ENCODE measurements around the gene FZR1.

FZR1 gene

GRCh38 chr19:3533033-3533432, 26.9 kb downstream of the FZR1 start:
- no peak for DNase-seq

DNA sequence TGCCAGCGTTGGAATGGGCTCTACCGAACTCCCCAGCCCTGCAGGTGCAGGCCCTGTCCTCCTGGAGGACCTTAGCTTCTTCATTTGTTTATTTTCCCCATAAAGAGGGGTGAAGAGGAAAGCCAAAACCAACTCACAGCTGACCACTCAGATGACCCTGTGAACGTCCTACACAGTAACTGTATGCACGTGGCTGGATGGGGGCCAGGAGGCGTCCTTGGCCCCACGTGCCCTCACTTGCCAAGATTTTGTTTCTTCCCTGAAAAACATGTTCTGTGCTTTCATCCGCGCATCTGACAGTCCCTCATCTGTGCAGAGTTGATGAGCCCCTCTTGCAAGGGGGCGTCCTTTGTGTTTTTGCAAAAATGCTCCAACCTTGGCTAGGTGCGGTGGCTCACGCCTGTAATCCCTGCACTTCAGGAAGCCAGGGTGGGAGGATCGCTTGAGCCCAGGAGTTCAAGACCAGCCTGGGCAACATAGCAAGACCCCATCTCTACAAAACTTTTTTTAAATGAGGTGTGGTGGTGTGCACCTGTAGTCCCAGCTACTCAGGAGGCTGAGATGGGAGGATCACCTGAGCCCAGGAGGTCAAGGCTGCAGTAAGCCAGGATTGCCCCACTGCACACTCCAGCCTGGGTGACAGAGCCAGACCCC, 27.6 kb downstream of the FZR1 start:
- no peak for DNase-seq

DNA sequence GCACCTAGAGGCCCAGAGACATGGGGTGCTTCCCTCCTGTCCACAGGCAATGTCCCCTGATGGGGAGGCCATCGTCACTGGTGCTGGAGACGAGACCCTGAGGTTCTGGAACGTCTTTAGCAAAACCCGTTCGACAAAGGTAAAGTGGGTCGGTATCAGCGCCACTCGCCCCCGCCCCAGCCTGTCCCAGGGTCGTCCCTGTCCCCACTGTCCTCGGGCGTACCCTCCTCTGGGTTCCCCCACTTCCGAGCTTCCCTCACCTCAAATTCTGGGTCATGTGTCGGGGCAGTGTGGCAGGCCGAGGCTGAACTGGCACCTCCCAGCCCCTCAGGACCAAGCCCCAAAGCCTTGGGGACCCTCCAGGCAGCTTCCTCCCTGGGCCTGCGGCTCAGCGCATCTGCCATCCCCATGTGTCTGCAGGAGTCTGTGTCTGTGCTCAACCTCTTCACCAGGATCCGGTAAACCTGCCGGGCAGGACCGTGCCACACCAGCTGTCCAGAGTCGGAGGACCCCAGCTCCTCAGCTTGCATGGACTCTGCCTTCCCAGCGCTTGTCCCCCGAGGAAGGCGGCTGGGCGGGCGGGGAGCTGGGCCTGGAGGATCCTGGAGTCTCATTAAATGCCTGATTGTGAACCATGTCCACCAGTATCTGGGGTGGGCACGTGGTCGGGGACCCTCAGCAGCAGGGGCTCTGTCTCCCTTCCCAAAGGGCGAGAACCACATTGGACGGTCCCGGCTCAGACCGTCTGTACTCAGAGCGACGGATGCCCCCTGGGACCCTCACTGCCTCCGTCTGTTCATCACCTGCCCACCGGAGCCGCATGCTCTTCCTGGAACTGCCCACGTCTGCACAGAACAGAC, 28.5 kb downstream of the FZR1 start:
- no peak for DNase-seq

- no peak for DNase-seq
Observed at GRCh38 chr19:3535235-3535535, 29.1 kb downstream of the FZR1 start.

DNA sequence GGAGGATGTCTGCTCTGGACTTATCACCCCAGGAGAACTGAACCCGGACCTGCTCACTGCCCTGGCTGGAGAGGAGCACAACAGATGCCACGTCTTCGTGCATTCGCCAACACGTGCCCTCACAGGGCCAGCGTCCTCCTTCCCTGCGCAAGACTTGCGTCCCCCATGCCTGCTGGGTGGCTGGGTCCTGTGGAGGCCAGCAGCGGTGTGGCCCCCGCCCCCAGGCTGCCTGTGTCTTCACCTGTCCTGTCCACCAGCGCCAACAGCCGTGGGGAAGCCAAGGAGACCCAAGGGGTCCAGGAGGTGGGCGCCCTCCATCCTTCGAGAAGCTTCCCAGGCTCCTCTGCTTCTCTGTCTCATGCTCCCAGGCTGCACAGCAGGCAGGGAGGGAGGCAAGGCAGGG, 29.5 kb downstream of the FZR1 start:
- no peak for DNase-seq

DNA sequence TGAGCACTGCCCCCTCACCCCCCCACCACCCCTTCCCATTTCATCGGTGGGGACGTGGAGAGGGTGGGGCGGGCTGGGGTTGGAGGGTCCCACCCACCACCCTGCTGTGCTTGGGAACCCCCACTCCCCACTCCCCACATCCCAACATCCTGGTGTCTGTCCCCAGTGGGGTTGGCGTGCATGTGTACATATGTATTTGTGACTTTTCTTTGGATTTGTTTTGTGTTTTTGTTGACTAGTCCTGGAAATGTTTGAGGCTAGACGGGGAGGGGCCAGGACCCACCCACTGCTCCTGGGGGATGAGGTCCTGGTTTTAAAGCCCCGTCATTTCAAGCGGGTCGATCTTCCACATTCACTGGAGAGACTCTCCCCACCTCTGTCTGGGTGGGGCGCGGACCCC, 29.9 kb downstream of the FZR1 start:
- DNase-seq = no peak

GRCh38 chr19:3536429-3537100, 30.5 kb downstream of the FZR1 start:
- no peak for DNase-seq

GRCh38 chr19:3537101-3537437, 31.0 kb downstream of the FZR1 start:
- DNase-seq = no peak

DNA sequence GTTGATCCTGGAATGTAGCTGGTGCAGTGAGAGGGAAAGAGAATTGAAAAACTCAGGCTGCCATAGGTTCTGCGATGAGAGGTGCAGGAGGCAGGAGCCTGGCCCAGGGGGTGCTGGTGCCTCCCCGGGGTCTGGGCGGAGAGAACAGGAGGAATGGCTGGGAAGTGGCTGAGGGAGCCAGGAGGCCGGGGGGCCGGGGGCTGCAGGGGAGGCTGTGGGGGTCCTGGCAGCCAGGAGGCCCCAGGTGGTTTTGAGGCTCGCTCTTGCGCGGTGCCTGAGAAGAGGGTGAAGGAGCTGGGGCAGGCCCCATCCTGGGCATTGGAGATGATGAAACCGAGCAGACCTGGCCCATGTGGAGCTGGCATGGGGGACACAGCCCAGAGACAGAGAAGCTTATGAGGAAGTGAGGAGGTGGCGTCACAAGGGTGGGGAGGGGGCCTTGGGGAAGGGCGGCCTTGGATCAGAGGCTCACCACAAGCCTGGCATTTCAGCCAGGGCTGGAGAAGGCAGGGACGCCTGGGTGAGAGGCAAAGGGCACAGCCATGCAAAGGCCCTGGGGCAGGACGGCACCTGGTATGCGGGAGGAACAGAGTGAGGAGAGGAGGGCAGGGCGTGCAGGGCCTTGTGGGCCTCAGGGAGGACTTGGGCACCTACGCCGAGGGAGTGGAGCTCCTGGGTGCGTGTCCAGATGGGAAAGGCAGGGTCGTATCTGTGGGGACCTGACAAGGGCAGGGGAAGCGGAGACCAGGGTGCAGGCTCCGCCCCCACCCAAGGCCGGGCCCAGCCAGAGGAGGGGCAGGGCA, 31.5 kb downstream of the FZR1 start:
- no peak for DNase-seq

GRCh38 chr19:3538258-3538929, 32.3 kb downstream of the FZR1 start:
- no peak for DNase-seq

DNA sequence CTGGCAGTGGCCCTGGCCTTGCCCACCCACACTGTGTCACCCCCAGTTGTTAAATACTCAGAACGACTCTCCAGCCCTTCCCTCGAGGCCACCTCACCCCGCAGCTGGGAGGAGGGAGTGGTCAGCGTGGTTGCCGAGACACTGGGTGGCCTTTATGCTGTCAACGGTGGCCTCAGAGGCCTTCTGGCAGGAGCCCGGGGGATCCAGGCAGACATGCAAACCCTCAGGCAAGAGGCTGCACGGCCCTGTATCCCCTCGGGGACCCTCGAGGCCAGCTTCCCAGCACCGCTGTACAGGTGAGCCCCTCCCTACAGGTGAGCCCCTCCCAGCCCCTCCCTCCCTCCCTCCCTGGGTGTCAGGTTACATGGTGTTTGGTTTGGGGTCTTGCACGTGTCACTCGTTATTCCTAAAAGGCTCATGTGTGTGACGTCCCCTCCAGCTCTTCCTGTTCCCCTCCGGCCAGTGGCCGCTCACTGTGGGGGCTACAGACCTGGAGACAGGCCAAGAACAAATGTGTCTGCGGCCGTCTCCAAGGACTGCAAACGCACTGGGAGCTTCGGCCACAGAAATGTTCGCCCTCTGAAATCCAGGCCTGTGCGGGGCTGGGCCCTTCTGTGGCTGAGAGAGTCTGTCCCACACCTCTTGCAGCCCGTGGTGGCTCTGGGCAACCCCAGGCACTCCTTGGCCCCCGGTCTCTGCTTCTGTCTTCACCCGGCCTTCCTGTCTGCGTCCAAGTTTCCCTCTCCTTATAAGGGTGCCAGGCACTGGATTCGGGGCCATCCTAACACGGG, 33.0 kb downstream of the FZR1 start, which contains the start of gene TEKTIP1:
TEKTIP1 (plus strand) TSS at position 210 of the 791 bp plus-strand sequence; CDS start at position 214, 4 bp downstream.
- DNase-seq = no peak

- DNase-seq = no peak
Observed at GRCh38 chr19:3539756-3540118, 33.6 kb downstream of the FZR1 start.

DNA sequence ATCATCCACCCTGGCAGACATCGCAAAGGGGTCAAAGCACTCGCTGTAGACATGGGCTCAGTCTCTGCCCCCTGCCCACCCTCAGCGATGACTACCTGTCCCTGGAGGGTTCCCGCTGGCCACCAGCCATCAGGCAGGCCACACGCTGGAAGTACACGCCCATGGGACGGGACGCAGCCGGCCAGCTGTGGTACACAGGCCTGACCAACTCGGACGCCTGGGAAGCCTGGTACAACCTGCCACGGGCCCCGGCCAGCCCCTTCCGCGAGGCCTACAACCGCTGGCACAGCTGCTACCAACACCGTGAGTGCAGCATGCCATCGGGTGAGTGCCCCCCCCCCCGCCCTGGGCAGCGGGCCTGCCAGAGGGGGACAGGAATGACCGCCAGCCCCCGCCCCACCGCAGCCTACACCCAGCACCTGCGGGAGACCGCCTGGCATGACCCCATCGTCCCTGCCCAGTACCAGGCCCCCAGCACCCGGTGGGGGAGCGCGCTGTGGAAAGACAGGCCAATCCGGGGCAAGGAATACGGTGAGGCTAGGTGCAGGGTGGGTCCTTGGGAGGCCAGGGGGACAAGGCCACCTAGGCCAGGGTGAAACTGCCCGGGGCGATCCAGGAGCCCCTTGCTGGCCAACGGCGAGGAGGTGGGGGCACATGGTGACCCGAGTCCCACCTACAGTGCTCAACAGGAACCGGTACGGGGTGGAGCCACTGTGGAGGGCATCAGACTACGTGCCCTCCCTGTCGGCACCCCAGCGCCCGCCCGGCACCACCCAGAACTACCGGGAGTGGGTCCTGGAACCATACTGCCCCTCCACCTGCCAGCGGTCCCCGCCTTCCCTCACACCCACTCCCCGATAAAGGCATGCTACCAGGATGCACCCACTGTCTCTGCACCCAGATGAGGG, 37.3 kb downstream of the FZR1 start:
- no peak for DNase-seq

DNA sequence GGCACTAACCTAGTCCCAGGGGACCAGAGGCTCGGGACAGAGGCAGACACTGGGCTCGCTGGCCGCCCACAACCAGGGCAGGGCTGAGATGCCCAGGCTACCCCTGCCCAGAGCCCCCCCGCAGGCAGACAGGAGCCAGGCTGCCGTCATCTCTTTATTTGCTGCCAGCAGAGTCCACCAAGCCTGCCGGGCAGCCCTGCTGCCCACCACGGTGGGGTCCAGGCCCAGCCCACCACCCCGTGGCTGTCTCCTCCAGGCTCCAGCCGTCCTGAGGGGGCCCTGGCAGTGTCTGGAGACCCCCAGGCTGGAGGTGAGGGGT, 37.9 kb downstream of the FZR1 start:
- no peak for DNase-seq

DNA sequence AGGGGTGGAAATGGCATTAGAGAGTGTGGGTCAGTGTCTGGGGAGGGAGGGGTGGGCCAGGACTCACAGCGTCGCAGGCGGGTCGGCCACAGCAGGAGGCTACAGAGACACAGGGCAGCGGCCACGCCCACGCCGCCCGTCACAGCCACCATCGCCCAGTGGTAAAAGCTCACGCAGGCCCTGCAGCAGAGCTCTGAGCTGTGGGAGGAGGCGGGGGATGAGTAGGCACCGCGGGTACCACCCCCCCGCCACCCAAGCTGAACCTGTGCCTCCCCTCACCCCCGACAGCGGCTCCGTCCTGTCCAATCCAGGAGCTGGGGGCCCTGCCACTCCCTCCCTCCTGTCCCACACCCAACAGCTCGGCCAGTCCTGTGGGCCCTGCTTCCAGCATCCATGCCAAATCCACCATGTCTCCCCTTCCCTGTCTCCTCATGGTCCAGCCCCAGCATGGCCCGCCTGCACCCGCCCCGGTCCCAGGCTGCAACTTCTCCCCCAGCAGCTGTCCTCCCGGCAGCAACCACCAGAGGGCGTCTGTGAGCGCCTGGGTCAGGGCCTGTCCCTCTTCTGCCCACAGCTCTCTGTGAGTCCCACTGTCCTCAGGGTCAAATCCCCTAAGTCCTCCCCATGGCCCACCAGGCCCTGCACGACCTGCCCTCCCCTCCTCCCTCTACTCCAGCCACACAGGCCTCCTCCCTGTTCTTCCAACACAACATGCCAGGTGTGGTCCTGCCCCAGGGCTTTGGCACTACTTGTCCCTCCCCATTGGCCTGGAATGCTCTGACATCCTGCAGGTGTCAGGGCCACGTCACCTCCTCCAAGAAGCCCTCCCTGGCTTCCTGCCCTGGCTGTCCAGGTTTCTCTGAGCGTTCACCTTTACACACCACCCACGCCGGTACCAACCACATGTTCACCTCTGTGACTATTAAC, 38.9 kb downstream of the FZR1 start:
- DNase-seq = peak; percentile 55

- no peak for DNase-seq
Observed at GRCh38 chr19:3545669-3546034, 39.5 kb downstream of the FZR1 start.

DNA sequence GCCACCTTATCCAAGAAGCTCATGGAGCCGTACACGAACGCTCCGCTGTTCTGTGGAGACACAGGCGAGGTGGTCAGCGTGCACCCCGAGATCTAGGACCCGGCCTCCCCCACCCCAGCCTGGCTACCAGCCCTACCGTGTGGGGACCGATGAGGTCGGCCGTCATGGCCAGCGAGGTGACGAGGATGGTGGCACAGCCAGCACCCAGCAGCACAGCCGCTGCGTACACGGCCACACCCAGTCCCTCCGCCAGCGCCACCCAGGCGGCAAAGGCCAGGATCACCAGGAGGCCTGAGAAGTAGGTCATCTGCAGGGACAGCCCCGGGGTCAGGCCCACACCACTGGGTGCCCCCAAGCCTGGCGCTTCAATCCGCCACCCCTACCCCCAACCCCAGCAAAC, 40.0 kb downstream of the FZR1 start:
- DNase-seq = no peak

- no peak for DNase-seq
Observed at GRCh38 chr19:3547301-3547731, 41.2 kb downstream of the FZR1 start.

DNA sequence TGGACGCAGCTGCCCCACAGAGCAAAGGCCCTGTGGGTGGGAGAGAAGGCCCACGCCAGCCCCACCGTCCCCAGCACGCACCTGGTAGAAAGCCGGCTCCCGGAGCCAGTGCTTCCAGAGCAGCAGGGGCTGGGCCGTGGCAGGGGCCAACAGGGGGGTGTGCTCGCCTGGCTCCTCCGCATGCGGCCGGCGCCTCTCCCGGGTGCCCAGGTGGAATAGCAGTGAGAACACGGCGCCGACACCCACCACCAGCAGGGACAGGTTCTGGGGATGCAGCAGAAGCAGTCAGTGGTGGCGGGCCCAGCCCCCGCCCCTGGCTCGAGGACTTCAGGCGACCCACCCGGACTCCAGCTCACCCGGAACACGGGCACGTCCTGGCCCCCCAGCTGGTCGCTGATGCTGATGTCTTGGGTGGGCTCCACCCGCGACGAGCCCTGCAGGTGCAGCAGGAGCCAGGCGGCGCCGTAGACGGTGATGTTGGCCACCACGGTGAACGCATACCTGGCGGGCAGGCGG, 41.7 kb downstream of the FZR1 start:
- no peak for DNase-seq

All from fibroblast of skin of scalp (primary cell).